HG03039 (cell line): ENCODE measurements around the gene ABHD2.

ENCODE experiments used
- ATAC-seq: cut with Tn5 transposase; IDR thresholded peaks from one replicate; pipeline ENCODE4 v1.9.1; 2021; ENCODE audit warnings: mild to moderate bottlenecking, moderate library complexity; ENCODE audit not compliant: unreplicated experiment

The ABHD2 gene

GRCh38 chr15:89096664-89097063 is 8.4 kb downstream of the ABHD2 start:
- no peak for ATAC-seq

GRCh38 chr15:89097313-89097712 is 9.1 kb downstream of the ABHD2 start:
- ATAC-seq, result no peak

GRCh38 chr15:89098281-89098680 is 10.0 kb downstream of the ABHD2 start:
- no peak for ATAC-seq

- ATAC-seq, result no peak
Observed at GRCh38 chr15:89099968-89100367, 11.7 kb downstream of the ABHD2 start.

GRCh38 chr15:89101302-89102193 is 13.3 kb downstream of the ABHD2 start:
- ATAC-seq, result no peak

GRCh38 chr15:89103481-89104171 is 15.4 kb downstream of the ABHD2 start:
- no peak for ATAC-seq

- no peak for ATAC-seq
Observed at GRCh38 chr15:89104172-89104564, 15.9 kb downstream of the ABHD2 start.

GRCh38 chr15:89105147-89105546 is 16.9 kb downstream of the ABHD2 start:
- no peak for ATAC-seq

GRCh38 chr15:89106200-89106599 is 17.9 kb downstream of the ABHD2 start:
- ATAC-seq, result no peak

- no peak for ATAC-seq
Observed at GRCh38 chr15:89107984-89108383, 19.7 kb downstream of the ABHD2 start.

- no peak for ATAC-seq
Observed at GRCh38 chr15:89108835-89109234, 20.6 kb downstream of the ABHD2 start.

GRCh38 chr15:89109238-89109637 is 21.0 kb downstream of the ABHD2 start:
- no peak for ATAC-seq

- no peak for ATAC-seq
Observed at GRCh38 chr15:89110060-89110459, 21.8 kb downstream of the ABHD2 start.

GRCh38 chr15:89111352-89111751 is 23.1 kb downstream of the ABHD2 start:
- ATAC-seq, result no peak

GRCh38 chr15:89111961-89112340 is 23.7 kb downstream of the ABHD2 start:
- no peak for ATAC-seq

GRCh38 chr15:89112341-89112971 is 24.2 kb downstream of the ABHD2 start:
- ATAC-seq, result peak; percentile 69

- no peak for ATAC-seq
Observed at GRCh38 chr15:89113296-89114024, 25.2 kb downstream of the ABHD2 start.

GRCh38 chr15:89114990-89115389 is 26.7 kb downstream of the ABHD2 start:
- no peak for ATAC-seq

- ATAC-seq, result no peak
Observed at GRCh38 chr15:89115547-89115946, 27.3 kb downstream of the ABHD2 start.

- no peak for ATAC-seq
Observed at GRCh38 chr15:89116404-89116803, 28.1 kb downstream of the ABHD2 start.

- ATAC-seq, result no peak
Observed at GRCh38 chr15:89117790-89118189, 29.5 kb downstream of the ABHD2 start.
